ENCODE data around the gene TMEM163.

- no peak for TF ChIP-seq CTCF (tag by site-specific recombination; IDR thresholded peaks at IDR 0.05)
- no peak for TF ChIP-seq ZNF23 (tag by site-specific recombination; IDR thresholded peaks at IDR 0.05; ENCODE audit: borderline replicate concordance)
- TF ChIP-seq BCL11A (tag by site-specific recombination; IDR thresholded peaks at IDR 0.05; ENCODE audit: low read depth): no peak
- TF ChIP-seq, protein P1, sequence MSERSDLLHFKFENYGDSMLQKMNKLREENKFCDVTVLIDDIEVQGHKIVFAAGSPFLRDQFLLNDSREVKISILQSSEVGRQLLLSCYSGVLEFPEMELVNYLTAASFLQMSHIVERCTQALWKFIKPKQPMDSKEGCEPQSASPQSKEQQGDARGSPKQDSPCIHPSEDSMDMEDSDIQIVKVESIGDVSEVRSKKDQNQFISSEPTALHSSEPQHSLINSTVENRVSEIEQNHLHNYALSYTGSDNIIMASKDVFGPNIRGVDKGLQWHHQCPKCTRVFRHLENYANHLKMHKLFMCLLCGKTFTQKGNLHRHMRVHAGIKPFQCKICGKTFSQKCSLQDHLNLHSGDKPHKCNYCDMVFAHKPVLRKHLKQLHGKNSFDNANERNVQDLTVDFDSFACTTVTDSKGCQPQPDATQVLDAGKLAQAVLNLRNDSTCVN (tag by site-specific recombination; optimal IDR thresholded peaks at IDR 0.05): no peak
- TF ChIP-seq ZNF701 (tag by site-specific recombination; IDR thresholded peaks at IDR 0.05): no peak
- TF ChIP-seq SP2 (tag by site-specific recombination; IDR thresholded peaks at IDR 0.05): no peak
- TF ChIP-seq ZNF488 (tag by site-specific recombination; IDR thresholded peaks at IDR 0.05): no peak
- TF ChIP-seq ZFHX2 (tag by site-specific recombination; conservative IDR thresholded peaks at IDR 0.05): no peak
- TF ChIP-seq SCRT2 (tag by site-specific recombination; IDR thresholded peaks at IDR 0.05): no peak
- TF ChIP-seq HOXD13 (CRISPR knock-in tag; IDR thresholded peaks at IDR 0.05; ENCODE audit: borderline replicate concordance): no peak
- no peak for TF ChIP-seq RBAK (tag by site-specific recombination; IDR thresholded peaks at IDR 0.05)
- no peak for TF ChIP-seq ZNF791 (tag by site-specific recombination; IDR thresholded peaks at IDR 0.05)
- TF ChIP-seq ZFP37 (tag by site-specific recombination; IDR thresholded peaks at IDR 0.05): no peak
Measured at GRCh38 chr2:134568413-134568812, 150.4 kb downstream of the TMEM163 start.
